NCI-H128 (cell line): ENCODE results near the gene SDF2.

Experiments
- DNase-seq: peaks from one replicate; lab custom pipeline; 2025; ENCODE audit not compliant: unreplicated experiment; lab: John Stamatoyannopoulos, UW

Gene SDF2

GRCh38 chr17:28661635-28662526, at the start of gene SDF2, which contains the start of gene SUPT6H:
Gene SDF2 (minus strand): TSS chr17:28661906. CDS start chr17:28661876, 30 bp downstream.
Gene SUPT6H (plus strand): TSS chr17:28662205. CDS start chr17:28673402, 11,197 bp downstream.
- peak; percentile 53 for DNase-seq

- DNase-seq = peak; percentile 73
Measured at GRCh38 chr17:28710861-28711722, 49.4 kb upstream of the SDF2 start.

- no peak for DNase-seq
Measured at GRCh38 chr17:28707339-28707720, 45.6 kb upstream of the SDF2 start.

DNA sequence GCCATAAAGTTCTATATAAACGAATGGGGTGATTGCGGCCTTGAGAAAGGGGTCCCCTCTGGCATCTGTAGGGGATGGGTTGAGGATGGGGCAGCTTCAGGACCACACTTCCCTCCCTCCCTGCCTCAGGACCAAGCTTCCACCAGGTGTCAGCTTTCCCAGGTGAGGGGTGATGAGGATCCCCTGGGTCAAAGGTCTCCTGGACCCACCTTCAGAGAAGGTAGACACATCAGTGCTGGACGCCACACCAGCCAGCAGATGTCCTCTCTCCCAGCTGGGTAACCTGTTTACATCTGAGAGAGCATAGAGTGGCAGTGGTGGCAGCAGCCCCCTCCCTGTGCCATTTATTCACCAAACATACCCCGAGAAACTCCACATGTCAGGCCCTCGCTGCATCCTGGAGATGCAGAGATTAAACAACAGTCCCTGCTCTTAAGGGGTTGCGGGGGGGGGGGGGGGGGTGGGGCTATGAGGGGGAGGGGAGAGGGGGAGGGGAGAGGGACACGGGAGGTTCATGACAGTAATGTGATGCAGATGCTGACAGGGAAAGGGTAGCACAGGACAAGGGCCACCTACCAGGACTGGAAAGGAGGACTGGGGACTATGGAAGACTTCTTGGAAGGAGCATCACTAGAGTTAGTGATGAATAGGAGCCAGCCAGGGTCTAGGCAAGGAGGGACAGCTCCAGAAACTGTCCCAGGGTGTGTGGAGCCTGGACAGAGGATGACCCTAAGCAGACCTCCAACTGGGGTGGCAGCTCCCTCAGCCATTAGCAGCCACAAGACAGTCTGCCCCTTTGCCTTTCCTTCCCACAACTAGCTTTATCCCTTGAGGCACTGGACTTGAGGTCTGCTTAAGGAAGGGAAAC, 45.0 kb upstream of the SDF2 start:
- DNase-seq = no peak

DNA sequence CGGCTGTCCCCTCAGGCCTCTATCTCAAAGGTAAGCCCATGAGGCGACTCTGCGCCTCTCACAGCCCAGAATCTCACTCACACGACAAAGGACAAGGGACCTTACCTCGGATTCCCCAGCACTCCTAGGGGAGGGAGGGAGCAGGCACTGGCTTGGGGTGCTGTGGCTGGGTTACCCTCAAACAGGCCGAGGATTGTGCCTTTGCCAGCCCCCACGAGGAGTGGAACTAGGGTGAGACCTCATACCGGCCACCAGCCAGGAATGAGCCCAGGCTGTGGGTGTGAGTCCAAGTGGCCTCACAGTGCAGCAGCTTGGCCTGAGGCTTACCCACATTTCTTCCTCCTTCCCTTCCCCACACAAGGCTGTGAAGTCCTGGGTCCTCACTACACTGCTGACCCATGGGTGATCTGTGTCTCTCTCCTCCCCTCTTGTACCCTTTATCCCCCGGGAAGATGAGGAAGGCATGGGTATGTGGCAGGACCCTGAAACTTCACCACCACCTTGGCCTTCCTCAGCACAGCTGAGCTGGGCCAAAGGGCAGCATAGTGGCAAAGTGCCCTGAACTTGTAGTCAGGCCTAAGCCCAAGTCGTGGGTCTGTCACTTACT, 44.1 kb upstream of the SDF2 start:
- DNase-seq = no peak

- DNase-seq = no peak
Measured at GRCh38 chr17:28705074-28705659, 43.5 kb upstream of the SDF2 start.

GRCh38 chr17:28704219-28704858, 42.6 kb upstream of the SDF2 start:
- no peak for DNase-seq

DNA sequence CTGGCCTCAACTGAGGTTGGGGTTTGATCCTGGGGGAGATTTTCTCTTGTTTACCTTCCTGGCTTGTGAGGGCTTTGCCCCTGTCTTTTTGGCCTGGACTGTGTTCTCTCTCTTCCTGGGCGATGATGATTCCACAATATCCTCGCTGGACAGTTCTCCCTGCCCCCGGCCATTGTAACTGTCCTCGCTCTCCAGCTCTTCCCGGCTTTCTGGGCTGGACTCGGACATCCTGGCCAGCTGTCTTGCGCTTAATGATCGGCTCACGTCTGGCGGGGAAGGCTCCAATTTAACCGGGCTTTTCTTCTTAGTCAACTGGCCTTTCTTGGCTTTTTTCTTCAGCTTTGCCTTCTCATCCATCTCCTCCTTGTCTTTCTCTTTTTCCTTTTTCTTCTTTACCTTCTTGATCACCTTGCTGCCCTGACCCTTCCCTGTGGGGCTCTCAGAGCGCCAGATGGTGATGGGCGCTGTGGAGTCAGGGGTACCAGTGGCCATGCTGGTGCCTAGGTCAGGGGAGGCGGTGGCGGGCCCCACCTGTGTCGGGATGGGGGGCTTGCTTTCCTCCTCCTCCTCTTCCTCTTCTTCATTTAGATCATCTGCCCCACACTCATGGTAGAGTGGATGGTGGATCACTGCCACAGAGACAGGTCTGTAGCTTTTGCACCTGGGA, 42.0 kb upstream of the SDF2 start:
- no peak for DNase-seq

DNA sequence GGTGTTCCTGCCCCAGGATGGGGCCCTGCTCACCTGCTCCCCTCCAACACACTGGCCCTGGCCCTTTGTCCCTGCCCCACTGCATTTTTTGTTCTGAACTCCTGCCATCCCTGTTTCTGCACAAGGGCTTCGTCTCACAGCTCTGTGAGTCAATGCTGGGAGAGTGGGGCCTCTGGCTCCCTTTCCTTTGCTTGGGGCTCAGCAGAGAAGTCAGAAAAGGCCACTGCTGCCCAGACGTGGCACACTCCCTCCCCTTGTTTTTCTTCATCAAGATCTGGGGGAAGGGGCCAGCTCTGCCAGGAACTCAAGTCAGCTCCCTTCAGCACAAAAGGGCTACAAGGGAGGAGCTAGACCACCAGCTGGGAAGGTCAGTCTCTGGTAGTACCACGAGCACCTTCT, 41.0 kb upstream of the SDF2 start:
- DNase-seq = no peak

DNA sequence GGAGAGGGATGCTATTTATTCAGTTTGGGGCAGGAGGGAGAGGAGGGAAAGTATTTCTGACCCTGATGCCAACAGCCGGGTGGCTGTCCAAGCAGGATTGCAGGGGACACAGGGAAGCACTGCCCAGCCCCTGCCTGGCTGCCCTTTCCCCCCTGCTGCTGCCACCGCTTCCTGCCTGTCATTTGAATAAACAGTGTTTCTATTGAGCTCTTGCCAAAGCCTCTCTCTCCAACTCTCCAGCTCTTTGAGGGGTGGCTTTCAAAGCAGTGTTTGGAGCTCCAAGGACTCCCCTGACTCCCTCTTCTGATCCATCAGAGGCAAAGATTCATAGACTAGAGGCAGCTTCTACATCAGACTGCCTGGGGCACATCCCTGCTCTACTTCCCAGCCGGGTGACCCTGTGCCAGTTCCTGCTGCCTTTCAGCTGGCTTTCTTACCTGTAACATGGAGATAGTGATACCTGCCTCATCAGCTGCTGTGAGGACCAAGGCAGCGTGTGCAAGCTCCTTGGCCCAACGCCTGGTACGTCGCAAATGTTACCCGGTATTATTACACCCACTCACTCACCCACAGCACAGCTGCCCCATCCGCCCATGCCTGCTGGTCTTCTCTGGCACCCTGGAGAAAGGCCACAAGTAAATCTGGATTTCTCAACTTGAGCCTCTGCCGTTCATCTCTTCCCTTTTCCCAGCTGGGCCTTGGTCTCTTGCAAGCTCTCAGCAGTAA, 40.5 kb upstream of the SDF2 start:
- DNase-seq = peak; percentile 29

GRCh38 chr17:28700830-28701492, 39.3 kb upstream of the SDF2 start:
- no peak for DNase-seq

GRCh38 chr17:28700278-28700677, 38.6 kb upstream of the SDF2 start:
- DNase-seq = no peak

- DNase-seq = no peak
Measured at GRCh38 chr17:28698253-28698941, 36.7 kb upstream of the SDF2 start.

GRCh38 chr17:28693869-28694268, 32.2 kb upstream of the SDF2 start:
- no peak for DNase-seq

DNA sequence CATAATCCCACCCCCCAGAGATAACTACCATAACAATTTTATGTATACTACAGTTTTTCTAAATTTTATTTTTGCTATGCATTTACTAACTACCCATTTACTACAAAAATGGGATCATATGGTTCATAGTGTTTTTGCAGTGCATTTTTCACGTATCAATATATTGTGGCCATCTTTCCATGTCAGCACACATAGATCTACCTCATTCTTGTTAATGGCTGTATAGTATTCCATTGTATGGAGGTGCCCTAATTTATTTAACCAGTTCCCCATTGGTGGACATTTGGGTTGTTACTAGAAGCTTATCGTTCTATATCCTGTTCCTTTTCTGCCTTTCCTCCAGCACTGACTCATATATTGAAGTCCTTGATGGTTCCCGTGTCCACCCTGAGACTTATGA, 27.3 kb upstream of the SDF2 start:
- no peak for DNase-seq

GRCh38 chr17:28688481-28688880, 26.8 kb upstream of the SDF2 start:
- DNase-seq = no peak

GRCh38 chr17:28686296-28686695, 24.6 kb upstream of the SDF2 start:
- DNase-seq = no peak
